DMS153 (cell line): ENCODE data around the gene BTAF1.

Source experiments
- DNase-seq: peaks from one replicate; lab custom pipeline; 2025; lab: John Stamatoyannopoulos, UW

BTAF1 gene

GRCh38 chr10:92052088-92052487 is 128.5 kb downstream of the BTAF1 start:
- DNase-seq = no peak

GRCh38 chr10:92052741-92053140 is 129.2 kb downstream of the BTAF1 start:
- DNase-seq = no peak

GRCh38 chr10:92054807-92055206 is 131.2 kb downstream of the BTAF1 start:
- DNase-seq = no peak

GRCh38 chr10:92062273-92062672 is 138.7 kb downstream of the BTAF1 start:
- no peak for DNase-seq

GRCh38 chr10:92064506-92064905 is 140.9 kb downstream of the BTAF1 start:
- no peak for DNase-seq

GRCh38 chr10:92066386-92066785 is 142.8 kb downstream of the BTAF1 start:
- no peak for DNase-seq

GRCh38 chr10:92068900-92069299 is 145.3 kb downstream of the BTAF1 start:
- no peak for DNase-seq

- DNase-seq = no peak
Observed at GRCh38 chr10:92074126-92074887, 150.7 kb downstream of the BTAF1 start.

- DNase-seq = no peak
Observed at GRCh38 chr10:92075829-92076228, 152.3 kb downstream of the BTAF1 start.

GRCh38 chr10:92076722-92077121 is 153.2 kb downstream of the BTAF1 start:
- no peak for DNase-seq

- DNase-seq = no peak
Observed at GRCh38 chr10:92079003-92079402, 155.4 kb downstream of the BTAF1 start.
